ENCODE results near the gene SUGCT. TPM values are rescaled to one million over a fixed set of nuclear protein-coding genes. Genes with fewer than 3 reads are reported as not detected.

SUGCT gene
- total and polyA plus RNA-seq, 2 of the 8 experiments (the other 6 are each of a cell fraction or from before 2014, with no cell fraction given) = 2.8 to 5.4 TPM

- Histone ChIP-seq H4K20me1 (replicated peaks in 1 of 2; ENCODE audit: control insufficient read depth in 1 of 2, insufficient read depth in 2 of 2, low read length in 2 of 2) (no peaks in the 10 kb centered on the region), H3K4ac (replicated peaks; ENCODE audit: insufficient read length, low read depth, low read length) (no peak overlapping the region), H3K23ac (ENCODE audit: insufficient read length) (no peak overlapping the region), H2BK12ac (ENCODE audit: low read depth, low read length) (no peak overlapping the region), H3K79me2 (ENCODE audit: control insufficient read depth in 1 of 2, insufficient read depth in 2 of 2, low read length in 2 of 2) (no peaks in the 10 kb centered on the region), H2BK20ac (ENCODE audit: low read length) (no peak overlapping the region), H3K4me3 (ENCODE audit: extremely low read depth in 1 of 4, insufficient read depth in 2 of 4, low read depth in 3 of 4, low read length in 4 of 4) (no peak overlapping the region), H2AFZ (ENCODE audit: low read length) (no peak overlapping the region), H3K56ac (replicated peaks; ENCODE audit: insufficient read length, low read depth, low read length) (no peak overlapping the region), H3K36me3 (ENCODE audit: control insufficient read depth in 2 of 4, insufficient read depth in 4 of 4, low read length in 3 of 4) (no peaks in the 10 kb centered on the region), H3K23me2 (ENCODE audit: low read depth, low read length) (no peaks in the 10 kb centered on the region; the same call in 1 of the 2 replicates), H3K79me1 (ENCODE audit: low read depth, low read length) (no peaks in the 10 kb centered on the region), H3K27me3 (replicated peaks in 1 of 4; ENCODE audit: control insufficient read depth in 3 of 4, extremely low read depth in 1 of 4, insufficient read depth in 3 of 4, low read length in 3 of 4) (no peaks in the 10 kb centered on the region), H3K9ac (replicated peaks in 1 of 4; ENCODE audit: extremely low read depth in 1 of 4, low read depth in 3 of 4, low read length in 3 of 4) (no peak overlapping the region), H3K4me2 (ENCODE audit: insufficient read depth in 1 of 2, low read depth in 2 of 2, low read length in 2 of 2) (no peak overlapping the region), H4K5ac (ENCODE audit: insufficient read length, low read depth, low read length) (no peak overlapping the region), H3K4me1 (replicated peaks in 1 of 4; ENCODE audit: control insufficient read depth in 3 of 4, insufficient read depth in 4 of 4, low read length in 3 of 4) (no peaks in the 10 kb centered on the region), H4K91ac (replicated peaks; ENCODE audit: insufficient read length, low read length) (no peak overlapping the region), H3K27ac (ENCODE audit: low read depth, low read length) (no peak overlapping the region), H3K9me3 (ENCODE audit: insufficient read depth in 2 of 2, low read depth in 1 of 2, low read length in 1 of 2) (no peaks in the 10 kb centered on the region), H2AK5ac (ENCODE audit: low read depth, low read length) (no peak overlapping the region), H4K8ac (ENCODE audit: extremely low read depth, insufficient read depth, low read length) (no peak overlapping the region), H3K18ac (ENCODE audit: extremely low read depth, low read length) (no peak overlapping the region), H2BK15ac (ENCODE audit: low read length) (no peak overlapping the region), H2BK5ac (ENCODE audit: low read depth, low read length) (no peak overlapping the region), H2BK120ac (replicated peaks; ENCODE audit: low read depth, low read length) (no peak overlapping the region), H3K14ac (ENCODE audit: insufficient read length) (no peak overlapping the region)
- ChIA-PET POLR2A (ENCODE audit: partially characterized antibody) (no interaction called here), CTCF (ENCODE audit: partially characterized antibody) (no interaction called here)
- WGBS, 2 experiments (ENCODE audit: extremely low coverage in 1 of 2, insufficient coverage in 1 of 2, insufficient read length in 1 of 2, insufficient replicate concordance in 2 of 2, low coverage in 1 of 2, low lambda C conversion rate in 2 of 2, missing lambda C conversion rate in 1 of 2) = 83% methylated on average over 2 of the region's 2 CpGs; no CpG with 5 or more reads in 1 of the 2 experiments
- no peak for DNase-seq (ENCODE audit: low read depth in 1 of 2, low spot score in 2 of 2)
- no peak for FAIRE-seq
- TF ChIP-seq USF2 (IDR thresholded peaks at IDR 0.05; ENCODE audit: low read length) = no peak
- no peak for TF ChIP-seq GTF2F1 (IDR thresholded peaks at IDR 0.05; ENCODE audit: borderline replicate concordance, low read depth, low read length)
- TF ChIP-seq ATF2 (IDR thresholded peaks at IDR 0.05; ENCODE audit: low read length) = no peak
- no peak for TF ChIP-seq CTCF (IDR thresholded peaks at IDR 0.05; ENCODE audit: control extremely low read depth in 1 of 3, insufficient read depth in 1 of 3, low read depth in 1 of 3, low read length in 3 of 3)
- TF ChIP-seq SP4 (IDR thresholded peaks at IDR 0.05; ENCODE audit: low read length) = no peak
- TF ChIP-seq SP1 (IDR thresholded peaks at IDR 0.05; ENCODE audit: low read depth, low read length) = no peak
- TF ChIP-seq SIN3A (conservative IDR thresholded peaks at IDR 0.05 in 1 of 2, IDR thresholded peaks at IDR 0.05 in 1 of 2; ENCODE audit: low read depth in 1 of 2, low read length in 2 of 2) = no peak
- TF ChIP-seq CBX8 (IDR thresholded peaks at IDR 0.05; ENCODE audit: borderline replicate concordance, low read depth, low read length) = no peak
Measured at GRCh38 chr7:40549372-40550039, 414.7 kb downstream of the SUGCT start.
